A549 (cell line): ENCODE results near the gene MYEOV. TPM values are rescaled to one million over a fixed set of nuclear protein-coding genes. Genes with fewer than 3 reads are reported as not detected.

Experiments
- ATAC-seq, 2 experiments: fragments of 200-7000 bp in 1 of 2; fragments of >200 bp in 1 of 2; cut with Nextera tagmentation in 1 of 2; cut with Tn5 transposase in 1 of 2; 3 replicates each; pipeline versions ENCODE4 v1.8.0 to v1.9.1; 2018 to 2020; ENCODE audit warnings: mild to moderate bottlenecking in 1 of 2, moderate library complexity in 1 of 2
- CTCF ChIA-PET: fragments of 300-600 bp; sonication (Branson Sonifier 250); formaldehyde crosslinking; extraction: SDS; loops from one replicate; lab custom pipeline; 2021; ENCODE audit warnings: antibody characterized with exemption, inconsistent platforms; lab: Yijun Ruan, JAX
- POLR2A ChIA-PET: fragments of 350-600 bp; formaldehyde crosslinking; extraction: SDS; loops from one replicate; lab custom pipeline; 2021; ENCODE audit warnings: antibody characterized with exemption, inconsistent platforms; lab: Yijun Ruan, JAX
- DNase-seq, 2 experiments: peaks; one replicate each; pipeline versions ENCODE4 v3.0.0 to v3.0.0-alpha.2; 2011 to 2016; ENCODE audit warnings: low read depth in 1 of 2, low spot score in 1 of 2
- FAIRE-seq: peaks from 2 replicates; lab custom pipeline; 2011; peaks lifted over from hg19 to GRCh38; lab: Jason Lieb, UNC
- H3K27ac ChIP-seq, 2 experiments: fragments of >200 bp; sonication (Bioruptor Twin); formaldehyde crosslinking; 3 replicates each; pipeline ENCODE4 v1.5.1; 2016 to 2017
- H3K4me1 ChIP-seq: fragments of >200 bp; sonication (Bioruptor Twin); formaldehyde crosslinking; 3 replicates; pipeline ENCODE4 v1.6.1; 2016
- H3K4me2 ChIP-seq: fragments of >200 bp; sonication (Bioruptor Twin); formaldehyde crosslinking; 3 replicates; pipeline ENCODE4 v1.6.1; 2016
- H3K4me3 ChIP-seq: fragments of >200 bp; sonication (Bioruptor Twin); formaldehyde crosslinking; 3 replicates; pipeline ENCODE4 v1.5.1; 2016
- H3K9me3 ChIP-seq: fragments of >200 bp; sonication (Bioruptor Twin); formaldehyde crosslinking; 3 replicates; pipeline ENCODE4 v1.6.1; 2016
- CBX2 ChIP-seq: fragments of 200-600 bp; sonication (generic); IDR thresholded peaks from 2 replicates; pipeline ENCODE4 v1.6.1; 2016; ENCODE audit warnings: low read depth, mild to moderate bottlenecking, borderline replicate concordance
- CBX8 ChIP-seq: fragments of 200-600 bp; sonication (generic); IDR thresholded peaks from 2 replicates; pipeline ENCODE4 v1.6.1; 2016
- CHD2 ChIP-seq: fragments of 150-350 bp; IDR thresholded peaks from 2 replicates; pipeline ENCODE4 v1.6.1; 2014; ENCODE audit warnings: low read length; ENCODE audit not compliant: partially characterized antibody
- CHD4 ChIP-seq: fragments of 200-600 bp; sonication (generic); IDR thresholded peaks from 2 replicates; pipeline ENCODE4 v1.6.1; 2016; ENCODE audit warnings: antibody characterized with exemption, mild to moderate bottlenecking, borderline replicate concordance
- EHMT2 ChIP-seq: fragments of 200-600 bp; sonication (generic); IDR thresholded peaks from 2 replicates; pipeline ENCODE4 v1.6.1; 2016; ENCODE audit warnings: antibody characterized with exemption, low read depth, mild to moderate bottlenecking, moderate library complexity
- FOSL2 ChIP-seq, 2 experiments: fragments of 450-650 bp in 1 of 2; fragments of >200 bp in 1 of 2; sonication (Bioruptor Twin) in 1 of 2; formaldehyde crosslinking; IDR thresholded peaks; 2 replicates each; pipeline versions ENCODE4 v1.5.0 to v1.6.1; 2016 to 2020; ENCODE audit warnings: mild to moderate bottlenecking in 1 of 2, moderate library complexity in 1 of 2
- HEYL ChIP-seq: fragments of 250-450 bp; sonication (Bioruptor Pico); IDR thresholded peaks from 2 replicates; pipeline ENCODE4 v1.8.0; 2021; ENCODE audit warnings: mild to moderate bottlenecking, moderate library complexity
- HOXB5 ChIP-seq: fragments of 250-450 bp; sonication (Bioruptor Pico); IDR thresholded peaks from 2 replicates; pipeline ENCODE4 v1.5.0; 2020; ENCODE audit warnings: mild to moderate bottlenecking, moderate library complexity
- JUN ChIP-seq, 2 experiments: fragments of >200 bp; sonication (Bioruptor Twin); formaldehyde crosslinking; IDR thresholded peaks; 2 replicates in 1 of 2; 3 replicates in 1 of 2; pipeline ENCODE4 v1.6.1; 2016 to 2017
- JUNB ChIP-seq: fragments of >200 bp; sonication (Bioruptor Twin); formaldehyde crosslinking; IDR thresholded peaks from 2 replicates; pipeline ENCODE4 v1.6.1; 2016
- NR3C1 ChIP-seq: fragments of >200 bp; sonication (Bioruptor Twin); formaldehyde crosslinking; IDR thresholded peaks from 3 replicates; pipeline ENCODE4 v1.6.1; 2017
- POLR2A ChIP-seq: IDR thresholded peaks from 2 replicates; pipeline ENCODE4 v1.6.1; 2012; ENCODE audit warnings: mild to moderate bottlenecking, low read length
- RCOR1 ChIP-seq: fragments of 150-350 bp; IDR thresholded peaks from 2 replicates; pipeline ENCODE4 v1.6.1; 2014; ENCODE audit warnings: antibody characterized with exemption, low read length, low read depth
- RFX5 ChIP-seq: fragments of 450-650 bp; IDR thresholded peaks from 2 replicates; pipeline ENCODE4 v1.7.1; 2014; ENCODE audit warnings: antibody characterized with exemption, mild to moderate bottlenecking, moderate library complexity
- SMC3 ChIP-seq: fragments of >200 bp; sonication (Bioruptor Twin); formaldehyde crosslinking; IDR thresholded peaks from 3 replicates; pipeline ENCODE4 v1.6.1; 2018; ENCODE audit warnings: inconsistent platforms
- TFCP2L1 ChIP-seq: fragments of 250-450 bp; sonication (Bioruptor Pico); IDR thresholded peaks from 2 replicates; pipeline ENCODE4 v1.5.0; 2021; ENCODE audit warnings: mild to moderate bottlenecking
- TP53 ChIP-seq: fragments of 250-450 bp; sonication (Bioruptor Pico); IDR thresholded peaks from 2 replicates; pipeline ENCODE4 v1.5.0; 2021; ENCODE audit warnings: mild to moderate bottlenecking, moderate library complexity
- ZC3H11A ChIP-seq: fragments of 450-650 bp; IDR thresholded peaks from 2 replicates; pipeline ENCODE4 v1.6.1; 2014; ENCODE audit warnings: antibody characterized with exemption, mild to moderate bottlenecking
- ZFP36 ChIP-seq: fragments of 450-650 bp; IDR thresholded peaks from 2 replicates; pipeline ENCODE4 v1.6.1; 2014; ENCODE audit warnings: borderline replicate concordance; ENCODE audit not compliant: partially characterized antibody
- WGBS: methylation state at CpG from one replicate; pipeline ENCODE4 v1.1.6; 2017; ENCODE audit errors: missing lambda C conversion rate; 5-methylcytosine and 5-hydroxymethylcytosine counted together
- polyA plus RNA-seq, 4 experiments: library from polyadenylated mRNA; depleted of rRNA in 3 of 4; stranded (reverse); fragments of >200 nt; fragmentation: RNase III in 1 of 4; extraction: RNeasy Plus Mini Kit Qiagen cat#74134 plus additional on column Dnase treatment in 1 of 4; gene quantifications; 2 replicates in 3 of 4; 3 replicates in 1 of 4; pipeline ENCODE4 v1.2.3, GENCODE V29; 2011 to 2017
- TF ChIP-seq, protein P1 (sequence below): fragments of 200-600 bp; sonication (generic); IDR thresholded peaks from 2 replicates; pipeline ENCODE4 v1.6.1; 2016; ENCODE audit warnings: antibody characterized with exemption, mild to moderate bottlenecking, moderate library complexity
- TF ChIP-seq, protein P2 (sequence below): IDR thresholded peaks from 2 replicates; pipeline ENCODE4 v1.6.1; 2012
- TF ChIP-seq, protein P3 (sequence below): fragments of >200 bp; sonication (Bioruptor Twin); formaldehyde crosslinking; IDR thresholded peaks from 2 replicates; pipeline ENCODE4 v1.6.1; 2016
- TF ChIP-seq, protein P4 (sequence below): IDR thresholded peaks from 2 replicates; pipeline ENCODE4 v1.6.1; 2012
- TF ChIP-seq, protein P5 (sequence below): fragments of 250-450 bp; sonication (Bioruptor Pico); IDR thresholded peaks from 2 replicates; pipeline ENCODE4 v1.5.0; 2021; ENCODE audit warnings: mild to moderate bottlenecking, moderate library complexity, borderline replicate concordance
- TF ChIP-seq, protein P6 (sequence below): fragments of >200 bp; sonication (Bioruptor Twin); formaldehyde crosslinking; IDR thresholded peaks from 3 replicates; pipeline ENCODE4 v1.6.1; 2016

Gene MYEOV
- polyA plus RNA-seq, 2 of the 4 experiments (the other 2 are of a cell fraction), result 92.3 to 102 TPM

DNA sequence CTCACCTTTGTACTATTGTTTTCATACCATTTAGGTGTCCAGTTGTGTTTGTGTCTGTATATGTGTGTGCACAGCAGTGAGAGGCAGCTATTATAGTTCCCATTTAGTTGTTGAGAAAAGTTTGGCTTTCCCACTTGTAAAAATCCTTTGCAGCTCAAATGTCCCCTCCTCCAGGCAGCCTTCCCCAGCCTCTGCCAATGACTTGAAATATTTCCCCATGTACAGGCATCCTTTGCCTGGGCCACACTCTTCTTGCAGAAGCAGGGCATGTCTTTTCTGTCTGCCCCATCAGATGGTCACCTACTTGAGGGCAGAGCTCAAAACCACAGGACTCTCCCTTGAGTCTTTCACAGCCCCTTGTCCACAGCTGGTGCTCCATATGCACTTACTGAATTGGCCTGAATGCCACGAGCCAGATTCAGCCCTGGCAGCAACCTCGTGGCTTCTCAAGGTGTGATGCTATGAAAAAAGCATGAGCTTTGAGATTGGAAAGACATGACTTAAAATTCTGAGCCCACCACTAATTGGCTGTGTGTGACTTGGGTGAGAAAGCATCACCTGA lies 39.3 kb downstream of the MYEOV start:
- TF ChIP-seq SMC3, result no peak
- no peak for TF ChIP-seq ZFP36
- TF ChIP-seq CHD2, result no peak
- no peak for TF ChIP-seq CBX2
- no peak for TF ChIP-seq POLR2A
- no peak for TF ChIP-seq CBX8
- TF ChIP-seq RFX5, result no peak
- TF ChIP-seq, protein P1, sequence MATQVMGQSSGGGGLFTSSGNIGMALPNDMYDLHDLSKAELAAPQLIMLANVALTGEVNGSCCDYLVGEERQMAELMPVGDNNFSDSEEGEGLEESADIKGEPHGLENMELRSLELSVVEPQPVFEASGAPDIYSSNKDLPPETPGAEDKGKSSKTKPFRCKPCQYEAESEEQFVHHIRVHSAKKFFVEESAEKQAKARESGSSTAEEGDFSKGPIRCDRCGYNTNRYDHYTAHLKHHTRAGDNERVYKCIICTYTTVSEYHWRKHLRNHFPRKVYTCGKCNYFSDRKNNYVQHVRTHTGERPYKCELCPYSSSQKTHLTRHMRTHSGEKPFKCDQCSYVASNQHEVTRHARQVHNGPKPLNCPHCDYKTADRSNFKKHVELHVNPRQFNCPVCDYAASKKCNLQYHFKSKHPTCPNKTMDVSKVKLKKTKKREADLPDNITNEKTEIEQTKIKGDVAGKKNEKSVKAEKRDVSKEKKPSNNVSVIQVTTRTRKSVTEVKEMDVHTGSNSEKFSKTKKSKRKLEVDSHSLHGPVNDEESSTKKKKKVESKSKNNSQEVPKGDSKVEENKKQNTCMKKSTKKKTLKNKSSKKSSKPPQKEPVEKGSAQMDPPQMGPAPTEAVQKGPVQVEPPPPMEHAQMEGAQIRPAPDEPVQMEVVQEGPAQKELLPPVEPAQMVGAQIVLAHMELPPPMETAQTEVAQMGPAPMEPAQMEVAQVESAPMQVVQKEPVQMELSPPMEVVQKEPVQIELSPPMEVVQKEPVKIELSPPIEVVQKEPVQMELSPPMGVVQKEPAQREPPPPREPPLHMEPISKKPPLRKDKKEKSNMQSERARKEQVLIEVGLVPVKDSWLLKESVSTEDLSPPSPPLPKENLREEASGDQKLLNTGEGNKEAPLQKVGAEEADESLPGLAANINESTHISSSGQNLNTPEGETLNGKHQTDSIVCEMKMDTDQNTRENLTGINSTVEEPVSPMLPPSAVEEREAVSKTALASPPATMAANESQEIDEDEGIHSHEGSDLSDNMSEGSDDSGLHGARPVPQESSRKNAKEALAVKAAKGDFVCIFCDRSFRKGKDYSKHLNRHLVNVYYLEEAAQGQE, result no peak
- no peak for TF ChIP-seq TP53 (CRISPR knock-in tag)
- no peak for TF ChIP-seq HEYL (CRISPR knock-in tag)
- TF ChIP-seq TFCP2L1 (CRISPR knock-in tag), result no peak
- no peak for TF ChIP-seq EHMT2
- no peak for TF ChIP-seq HOXB5 (CRISPR knock-in tag)
- ChIA-PET POLR2A (no interaction called here), CTCF (interaction anchor here (1.0 to 2.8 kb wide), 5 partner anchors 8 to 310 kb away, joined by 3 to 14 read pairs (median 4); no protein-coding TSS in a partner anchor)

DNA sequence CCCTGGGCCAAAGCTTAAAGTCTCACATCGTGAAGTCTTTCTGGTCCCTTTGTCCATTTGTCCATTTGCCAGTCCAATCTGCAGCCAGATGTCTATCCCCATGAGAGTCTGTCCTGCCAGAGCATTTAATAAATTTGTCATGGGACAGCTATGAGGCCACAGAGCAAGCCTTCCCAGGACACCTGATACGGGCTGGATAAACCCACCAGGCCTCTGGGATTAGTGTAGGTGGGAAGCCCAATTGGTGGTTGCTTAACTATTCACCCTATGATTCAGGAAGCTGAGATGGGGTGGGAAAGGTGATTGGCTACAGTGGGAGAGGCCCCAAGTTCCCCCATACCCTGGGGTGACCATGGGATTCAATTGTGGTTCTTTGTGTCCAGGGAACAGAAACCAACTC lies 39.9 kb downstream of the MYEOV start:
- ChIA-PET POLR2A (interaction anchor here (0.9 kb wide), 1 partner anchor 36 kb away, joined by 3 read pairs; no protein-coding TSS in a partner anchor), CTCF (interaction anchor here (1.0 to 2.8 kb wide), 6 partner anchors 9 to 310 kb away, joined by 3 to 14 read pairs (median 4); no protein-coding TSS in a partner anchor)
- WGBS, result 79% methylated on average over 2 of the region's 2 CpGs
- Histone ChIP-seq H3K27ac (peak overlapping the region in 1 of 2 experiments; percentile 34; a peak in 2 of 6 replicates), H3K9me3 (no peaks in the 10 kb centered on the region; the same call in 2 of the 3 replicates), H3K4me1 (peaks cover 33% of the 10 kb centered on the region), H3K4me2 (no peak overlapping the region), H3K4me3 (no peak overlapping the region)
- FAIRE-seq (no peak), DNase-seq (no peak), ATAC-seq (no peak)
- TF ChIP-seq, protein P2, sequence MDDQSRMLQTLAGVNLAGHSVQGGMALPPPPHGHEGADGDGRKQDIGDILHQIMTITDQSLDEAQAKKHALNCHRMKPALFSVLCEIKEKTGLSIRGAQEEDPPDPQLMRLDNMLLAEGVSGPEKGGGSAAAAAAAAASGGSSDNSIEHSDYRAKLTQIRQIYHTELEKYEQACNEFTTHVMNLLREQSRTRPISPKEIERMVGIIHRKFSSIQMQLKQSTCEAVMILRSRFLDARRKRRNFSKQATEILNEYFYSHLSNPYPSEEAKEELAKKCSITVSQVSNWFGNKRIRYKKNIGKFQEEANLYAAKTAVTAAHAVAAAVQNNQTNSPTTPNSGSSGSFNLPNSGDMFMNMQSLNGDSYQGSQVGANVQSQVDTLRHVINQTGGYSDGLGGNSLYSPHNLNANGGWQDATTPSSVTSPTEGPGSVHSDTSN, result no peak
- TF ChIP-seq JUNB (no peak), JUN (IDR thresholded peaks at IDR 0.05) (no peak), ZC3H11A (no peak), FOSL2 (IDR thresholded peaks at IDR 0.05) (no peak), FOSL2 (CRISPR knock-in tag; IDR thresholded peaks at IDR 0.05) (no peak), HEYL (CRISPR knock-in tag) (no peak), CHD4 (no peak), HOXB5 (CRISPR knock-in tag) (no peak), CBX2 (no peak), RFX5 (no peak), NR3C1 (no peak), RCOR1 (no peak)
- TF ChIP-seq, protein P3, sequence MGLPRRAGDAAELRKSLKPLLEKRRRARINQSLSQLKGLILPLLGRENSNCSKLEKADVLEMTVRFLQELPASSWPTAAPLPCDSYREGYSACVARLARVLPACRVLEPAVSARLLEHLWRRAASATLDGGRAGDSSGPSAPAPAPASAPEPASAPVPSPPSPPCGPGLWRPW, result no peak
- TF ChIP-seq, protein P4, sequence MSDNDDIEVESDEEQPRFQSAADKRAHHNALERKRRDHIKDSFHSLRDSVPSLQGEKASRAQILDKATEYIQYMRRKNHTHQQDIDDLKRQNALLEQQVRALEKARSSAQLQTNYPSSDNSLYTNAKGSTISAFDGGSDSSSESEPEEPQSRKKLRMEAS, result no peak
- TF ChIP-seq, protein P5, sequence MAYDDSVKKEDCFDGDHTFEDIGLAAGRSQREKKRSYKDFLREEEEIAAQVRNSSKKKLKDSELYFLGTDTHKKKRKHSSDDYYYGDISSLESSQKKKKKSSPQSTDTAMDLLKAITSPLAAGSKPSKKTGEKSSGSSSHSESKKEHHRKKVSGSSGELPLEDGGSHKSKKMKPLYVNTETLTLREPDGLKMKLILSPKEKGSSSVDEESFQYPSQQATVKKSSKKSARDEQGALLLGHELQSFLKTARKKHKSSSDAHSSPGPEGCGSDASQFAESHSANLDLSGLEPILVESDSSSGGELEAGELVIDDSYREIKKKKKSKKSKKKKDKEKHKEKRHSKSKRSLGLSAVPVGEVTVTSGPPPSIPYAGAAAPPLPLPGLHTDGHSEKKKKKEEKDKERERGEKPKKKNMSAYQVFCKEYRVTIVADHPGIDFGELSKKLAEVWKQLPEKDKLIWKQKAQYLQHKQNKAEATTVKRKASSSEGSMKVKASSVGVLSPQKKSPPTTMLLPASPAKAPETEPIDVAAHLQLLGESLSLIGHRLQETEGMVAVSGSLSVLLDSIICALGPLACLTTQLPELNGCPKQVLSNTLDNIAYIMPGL (CRISPR knock-in tag), result no peak
- TF ChIP-seq, protein P6, sequence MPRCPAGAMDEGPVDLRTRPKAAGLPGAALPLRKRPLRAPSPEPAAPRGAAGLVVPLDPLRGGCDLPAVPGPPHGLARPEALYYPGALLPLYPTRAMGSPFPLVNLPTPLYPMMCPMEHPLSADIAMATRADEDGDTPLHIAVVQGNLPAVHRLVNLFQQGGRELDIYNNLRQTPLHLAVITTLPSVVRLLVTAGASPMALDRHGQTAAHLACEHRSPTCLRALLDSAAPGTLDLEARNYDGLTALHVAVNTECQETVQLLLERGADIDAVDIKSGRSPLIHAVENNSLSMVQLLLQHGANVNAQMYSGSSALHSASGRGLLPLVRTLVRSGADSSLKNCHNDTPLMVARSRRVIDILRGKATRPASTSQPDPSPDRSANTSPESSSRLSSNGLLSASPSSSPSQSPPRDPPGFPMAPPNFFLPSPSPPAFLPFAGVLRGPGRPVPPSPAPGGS, result no peak

More for the DNA sequence above, 39.3 kb downstream of the MYEOV start:
- H3K4me2 ChIP-seq, result no peak overlapping the region
- WGBS, result 86% methylated on average over 2 of the region's 2 CpGs
- FAIRE-seq, result no peak
- no peak for DNase-seq
- H3K27ac ChIP-seq, result peak overlapping the region in 1 of 2 experiments; percentile 34; a peak in 3 of 6 replicates
- H3K4me3 ChIP-seq, result no peak overlapping the region
- no peak for ATAC-seq
- H3K4me1 ChIP-seq, result peaks cover 34% of the 10 kb centered on the region
- no peaks in the 10 kb centered on the region; the same call in 2 of the 3 replicates for H3K9me3 ChIP-seq
